Esophagus muscularis mucosa (tissue), 4 donors: ENCODE measurements around the gene PPEF2. TPM values are rescaled to one million over a fixed set of nuclear protein-coding genes. Genes with fewer than 3 reads are reported as not detected.

Source experiments
- DNase-seq: peaks from one replicate; pipeline ENCODE4 v3.0.0-alpha.2; 2017; ENCODE audit errors: extremely low spot score
- H3K27ac ChIP-seq, 4 donors: fragments of 200-600 bp; sonication (generic); replicated peaks in 1 of 4; 1 replicate in 3 of 4; 2 replicates in 1 of 4; pipeline ENCODE4 v1.5.1; 2016 to 2019; ENCODE audit warnings: mild to moderate bottlenecking in 1 of 4
- H3K27me3 ChIP-seq, 4 donors: fragments of 200-600 bp; sonication (generic); one replicate each; pipeline versions ENCODE4 v1.5.1 to v1.6.0; 2016 to 2019
- H3K36me3 ChIP-seq, 4 donors: fragments of 200-600 bp; sonication (generic); one replicate each; pipeline ENCODE4 v1.5.1; 2016 to 2019
- H3K4me1 ChIP-seq, 4 donors: fragments of 200-600 bp; sonication (generic); one replicate each; pipeline ENCODE4 v1.5.1; 2016 to 2019
- H3K4me3 ChIP-seq, 4 donors: fragments of 200-600 bp; sonication (generic); 1 replicate in 2 of 4; 2 replicates in 2 of 4; pipeline ENCODE4 v1.5.1; 2016 to 2019; ENCODE audit warnings: mild to moderate bottlenecking in 4 of 4, moderate library complexity in 1 of 4
- H3K9me3 ChIP-seq, 4 donors: fragments of 200-600 bp; sonication (generic); 1 replicate in 3 of 4; 2 replicates in 1 of 4; pipeline ENCODE4 v1.5.1; 2016 to 2019
- EP300 ChIP-seq: sonication (generic); formaldehyde crosslinking; IDR thresholded peaks from one replicate; pipeline ENCODE4 v1.6.1; 2017; ENCODE audit warnings: antibody characterized with exemption
- POLR2A ChIP-seq: fragments of 450-650 bp; IDR thresholded peaks from one replicate; pipeline ENCODE4 v1.6.1; 2017; ENCODE audit warnings: antibody characterized with exemption, moderate library complexity, mild to moderate bottlenecking, low read depth
- POLR2AphosphoS5 ChIP-seq, 2 donors: sonication (generic); formaldehyde crosslinking; IDR thresholded peaks; one replicate each; pipeline ENCODE4 v1.6.1; 2017; ENCODE audit warnings: antibody characterized with exemption in 2 of 2
- WGBS: methylation state at CpG from one replicate; pipeline ENCODE4 v1.1.5; 2018; 5-methylcytosine and 5-hydroxymethylcytosine counted together
- intact Hi-C: fragments of 100-400 bp; cut with DNase I; formaldehyde crosslinking; loops from one replicate; pipeline ENCODE4 v1.15.1; 2023
- total RNA-seq, 4 donors: library from RNA; depleted of rRNA; stranded (reverse); fragments of >200 nt; gene quantifications; one replicate each; pipeline versions ENCODE4 v1.1.0 to v1.2.1, GENCODE V29; 2016
- TF ChIP-seq, protein P1 (sequence below), 3 experiments: fragments of 200-600 bp in 2 of 3; fragments of 450-650 bp in 1 of 3; sonication (generic) in 2 of 3; IDR thresholded peaks; one replicate each; pipeline ENCODE4 v1.5.1; 2017 to 2019; ENCODE audit warnings: antibody characterized with exemption in 3 of 3, mild to moderate bottlenecking in 2 of 3, moderate library complexity in 1 of 3

Gene PPEF2
- total RNA-seq, 4 donors from 2014 or later: not detected

DNA sequence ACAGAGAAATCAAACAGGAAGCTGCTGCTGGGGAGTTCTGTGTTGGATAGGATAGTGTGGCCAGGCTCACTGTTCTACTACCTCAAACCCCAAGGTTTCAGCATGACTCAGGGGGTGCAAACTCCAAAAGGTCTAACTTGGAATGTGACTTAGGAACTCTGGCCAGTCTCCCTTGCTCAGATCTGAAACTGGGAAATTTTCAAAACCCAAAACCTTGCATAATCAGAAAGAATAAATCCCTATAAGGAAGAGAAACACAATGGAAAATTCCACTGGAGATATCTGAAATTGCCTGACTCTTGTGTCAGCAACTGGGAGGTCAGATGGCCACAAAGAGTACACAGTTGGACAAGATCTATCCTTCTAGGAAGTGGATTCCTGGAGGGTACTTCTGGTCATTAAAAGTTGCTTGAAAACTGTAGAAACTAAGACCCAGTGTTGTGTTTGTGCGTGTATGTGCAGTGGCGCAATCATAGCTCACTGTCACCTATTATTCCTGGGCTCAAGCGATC, 58.0 kb downstream of the PPEF2 start:
- DNase-seq: no peak
- Histone ChIP-seq H3K27ac (peak overlapping the region in 1 of 4 donors; percentile 3), H3K9me3 (no peaks in the 10 kb centered on the region), H3K4me3 (no peak overlapping the region), H3K4me1 (peaks cover 4 to 17% (median 11%) of the 10 kb centered on the region in 4 donors), H3K36me3 (no peaks in the 10 kb centered on the region), H3K27me3 (no peaks in the 10 kb centered on the region)
- TF ChIP-seq, protein P1, sequence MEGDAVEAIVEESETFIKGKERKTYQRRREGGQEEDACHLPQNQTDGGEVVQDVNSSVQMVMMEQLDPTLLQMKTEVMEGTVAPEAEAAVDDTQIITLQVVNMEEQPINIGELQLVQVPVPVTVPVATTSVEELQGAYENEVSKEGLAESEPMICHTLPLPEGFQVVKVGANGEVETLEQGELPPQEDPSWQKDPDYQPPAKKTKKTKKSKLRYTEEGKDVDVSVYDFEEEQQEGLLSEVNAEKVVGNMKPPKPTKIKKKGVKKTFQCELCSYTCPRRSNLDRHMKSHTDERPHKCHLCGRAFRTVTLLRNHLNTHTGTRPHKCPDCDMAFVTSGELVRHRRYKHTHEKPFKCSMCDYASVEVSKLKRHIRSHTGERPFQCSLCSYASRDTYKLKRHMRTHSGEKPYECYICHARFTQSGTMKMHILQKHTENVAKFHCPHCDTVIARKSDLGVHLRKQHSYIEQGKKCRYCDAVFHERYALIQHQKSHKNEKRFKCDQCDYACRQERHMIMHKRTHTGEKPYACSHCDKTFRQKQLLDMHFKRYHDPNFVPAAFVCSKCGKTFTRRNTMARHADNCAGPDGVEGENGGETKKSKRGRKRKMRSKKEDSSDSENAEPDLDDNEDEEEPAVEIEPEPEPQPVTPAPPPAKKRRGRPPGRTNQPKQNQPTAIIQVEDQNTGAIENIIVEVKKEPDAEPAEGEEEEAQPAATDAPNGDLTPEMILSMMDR (IDR thresholded peaks at IDR 0.05): no peak
- TF ChIP-seq POLR2AphosphoS5 (IDR thresholded peaks at IDR 0.05) (no peak), EP300 (no peak), POLR2A (no peak)
- 88% methylated on average over 3 of the region's 3 CpGs for WGBS
- intact Hi-C loops: no loop called here

DNA sequence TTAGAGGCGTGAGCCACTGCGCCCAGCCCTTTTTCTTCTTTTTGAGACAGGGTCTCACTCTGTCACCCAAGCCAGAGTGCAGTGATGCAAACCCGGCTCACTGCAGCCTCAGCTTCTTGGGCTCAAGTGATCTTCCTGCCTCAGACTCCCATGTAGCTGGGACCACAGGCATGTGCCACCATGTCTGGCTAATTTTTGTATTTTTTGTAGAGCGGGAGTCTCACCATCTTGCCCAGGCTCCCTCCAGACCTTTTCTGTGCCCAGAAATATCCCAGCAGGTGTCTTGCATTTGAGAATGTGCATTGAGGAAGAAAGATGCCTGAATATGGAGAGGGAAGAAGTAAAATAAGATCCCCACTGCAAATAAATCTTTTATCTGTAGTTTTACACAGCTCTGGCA, 58.7 kb downstream of the PPEF2 start:
- H3K27ac ChIP-seq: peak overlapping the region in 1 of 4 donors; percentile 3
- H3K4me3 ChIP-seq: no peak overlapping the region
- no peaks in the 10 kb centered on the region for H3K27me3 ChIP-seq
- H3K4me1 ChIP-seq: peaks cover 4 to 17% (median 11%) of the 10 kb centered on the region in 4 donors
- TF ChIP-seq POLR2AphosphoS5 (IDR thresholded peaks at IDR 0.05): no peak
- no peak for TF ChIP-seq POLR2A
- TF ChIP-seq, protein P1 (IDR thresholded peaks at IDR 0.05): no peak
- TF ChIP-seq EP300: no peak
- no peak for DNase-seq
- no peaks in the 10 kb centered on the region for H3K36me3 ChIP-seq
- WGBS: 97% methylated on average over 4 of the region's 4 CpGs
- intact Hi-C loops: no loop called here
- H3K9me3 ChIP-seq: no peaks in the 10 kb centered on the region

DNA sequence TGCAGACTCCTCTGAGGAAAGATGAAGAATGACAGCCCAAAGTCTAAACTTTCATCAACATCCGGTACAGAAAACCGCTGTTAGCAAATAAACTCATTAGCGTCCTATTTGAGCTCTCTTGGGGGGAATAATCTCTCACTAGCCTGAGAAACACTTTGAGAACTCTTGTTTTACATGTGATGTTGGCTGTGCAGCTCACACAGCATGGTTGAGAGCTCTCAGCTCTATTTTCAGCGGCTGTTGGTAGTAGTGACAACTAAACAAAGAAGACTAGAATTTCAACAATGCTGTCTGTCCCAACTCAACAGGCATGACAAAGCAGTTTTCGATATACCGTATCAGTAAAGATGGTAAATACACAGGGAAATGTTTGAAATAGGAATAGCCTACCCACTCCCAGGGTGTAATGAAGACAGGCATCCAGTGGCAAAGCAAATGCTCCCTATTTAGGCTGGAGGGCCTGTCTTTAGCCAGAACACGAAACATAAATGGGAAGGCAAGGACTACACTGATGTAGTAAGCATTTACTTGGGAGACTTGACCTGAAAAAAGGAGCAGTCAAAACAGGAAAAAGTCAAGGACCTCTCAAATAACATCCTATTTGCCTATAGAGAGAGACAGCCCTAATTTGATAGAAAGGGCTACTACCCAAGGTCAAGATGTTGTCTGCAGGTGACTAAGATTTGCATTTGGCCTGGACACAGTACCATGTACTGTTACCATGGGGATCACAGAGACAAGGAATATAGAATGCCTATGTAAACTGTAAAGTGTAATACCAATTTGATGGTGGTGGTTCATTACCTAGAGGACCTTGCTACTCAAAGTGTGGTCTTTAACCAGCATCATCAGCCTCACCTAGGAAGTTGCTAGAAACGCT, 60.4 kb downstream of the PPEF2 start:
- WGBS: 86% methylated on average over 8 of the region's 8 CpGs
- intact Hi-C loops: no loop called here
- DNase-seq: no peak
- Histone ChIP-seq H3K36me3 (no peaks in the 10 kb centered on the region), H3K4me1 (peaks cover 4 to 12% (median 9%) of the 10 kb centered on the region in 4 donors), H3K4me3 (no peak overlapping the region), H3K27me3 (no peaks in the 10 kb centered on the region), H3K9me3 (no peaks in the 10 kb centered on the region), H3K27ac (no peak overlapping the region)
- TF ChIP-seq EP300 (no peak), POLR2AphosphoS5 (IDR thresholded peaks at IDR 0.05) (no peak), POLR2A (no peak)
- TF ChIP-seq, protein P1 (IDR thresholded peaks at IDR 0.05): no peak

DNA sequence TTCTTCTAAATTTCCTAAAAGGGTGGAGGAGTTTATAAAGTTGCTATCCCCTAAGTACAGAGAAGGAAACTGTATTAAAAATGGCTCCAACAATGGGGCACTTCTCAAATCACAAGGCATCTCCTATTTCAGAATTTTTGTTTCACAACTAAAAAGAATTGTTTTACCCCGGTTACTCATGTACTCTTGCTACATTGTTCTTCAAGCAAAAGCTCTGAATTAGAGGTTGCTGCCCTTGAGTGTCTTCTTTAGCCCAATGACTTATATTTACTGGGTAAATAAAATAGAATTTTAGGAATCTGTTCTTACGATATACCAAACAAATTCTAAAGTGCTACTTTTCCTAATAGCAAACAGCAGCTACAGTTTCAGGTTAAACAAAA, 67.5 kb downstream of the PPEF2 start:
- no peaks in the 10 kb centered on the region for H3K27me3 ChIP-seq
- H3K4me3 ChIP-seq: no peak overlapping the region
- no peaks in the 10 kb centered on the region for H3K4me1 ChIP-seq
- no peak for DNase-seq
- H3K36me3 ChIP-seq: no peaks in the 10 kb centered on the region
- H3K27ac ChIP-seq: no peak overlapping the region
- H3K9me3 ChIP-seq: no peaks in the 10 kb centered on the region
- TF ChIP-seq EP300 (no peak), POLR2AphosphoS5 (IDR thresholded peaks at IDR 0.05) (no peak), POLR2A (no peak)
- TF ChIP-seq, protein P1 (IDR thresholded peaks at IDR 0.05): no peak
- intact Hi-C loops: no loop called here
- WGBS: 91% methylated on average over 2 of the region's 2 CpGs
